HG03520 (cell line): ENCODE measurements around the gene SSNA1.
"Not testable (repeated sequence)": the region's sequence is repeated elsewhere in the genome, so short reads cannot be mapped to it uniquely, and the experiment has no call there.

ENCODE experiments used
- ATAC-seq: cut with Tn5 transposase; IDR thresholded peaks from one replicate; pipeline ENCODE4 v1.9.1; 2021; ENCODE audit warnings: mild to moderate bottlenecking, moderate library complexity; ENCODE audit not compliant: unreplicated experiment

The SSNA1 gene

GRCh38 chr9:137228968-137229896, 40.8 kb downstream of the SSNA1 start:
- ATAC-seq = no peak

GRCh38 chr9:137229903-137230704, 41.6 kb downstream of the SSNA1 start:
- ATAC-seq = no peak

DNA sequence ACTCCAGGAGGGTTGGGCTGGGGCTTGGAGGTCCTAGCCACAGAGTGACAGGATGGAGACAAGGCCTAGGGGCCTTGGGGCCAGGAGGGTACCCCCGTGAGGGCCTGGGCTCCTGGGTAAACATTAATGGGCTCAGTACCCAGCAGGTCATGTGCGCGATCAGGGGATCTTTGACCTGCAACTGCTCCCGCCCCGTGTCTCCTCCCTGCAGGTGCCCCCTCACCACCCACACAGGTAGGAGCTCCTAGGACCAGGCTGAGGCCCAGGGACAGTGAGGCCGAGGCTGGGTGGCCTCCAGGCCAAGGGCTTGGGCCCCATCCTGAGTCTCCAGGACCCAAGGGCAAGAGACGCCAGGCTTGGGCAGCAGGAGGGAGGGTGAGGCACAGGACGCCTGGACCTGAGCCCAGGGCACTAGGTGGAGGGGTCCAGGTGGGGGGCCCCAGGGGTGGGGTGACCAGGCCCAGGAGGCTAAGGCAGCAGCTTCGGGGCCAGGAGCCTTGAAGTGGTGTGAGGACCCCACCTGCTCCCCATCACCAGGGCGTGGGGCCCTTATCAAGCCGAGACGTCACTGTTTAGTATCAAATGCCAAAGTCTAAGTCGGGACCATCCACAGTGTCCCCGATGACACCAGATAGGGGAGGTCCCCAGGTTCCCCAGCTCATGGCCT, 42.4 kb downstream of the SSNA1 start, which contains the start of gene SLC34A3:
Gene SLC34A3 (plus strand): TSS at position 197 of the 667 bp plus-strand sequence. CDS start 802 bp downstream, outside the sequence.
- no peak for ATAC-seq

- no peak for ATAC-seq
These were observed 43.0 kb downstream of the SSNA1 start for GRCh38 chr9:137231372-137232039.

DNA sequence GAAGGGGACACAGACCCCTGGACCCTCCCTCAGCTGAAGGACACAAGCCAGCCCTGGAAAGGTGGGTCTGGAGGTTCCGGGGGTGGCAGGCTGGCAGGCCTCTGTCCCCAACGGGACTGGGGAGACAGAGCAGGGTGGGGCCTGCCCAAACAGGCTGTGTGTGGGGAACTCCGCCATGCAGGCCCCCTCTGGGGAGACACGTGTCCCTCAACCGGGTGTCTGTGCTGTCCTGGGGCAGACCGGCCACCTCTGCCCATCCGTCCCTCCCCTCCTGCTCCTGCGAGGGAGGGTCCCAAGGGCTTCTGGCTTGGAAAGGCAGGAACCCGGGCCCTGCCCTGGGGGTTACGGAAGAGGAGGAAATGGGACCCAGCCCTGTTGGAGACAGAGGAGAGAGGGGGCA, 43.6 kb downstream of the SSNA1 start:
- no peak for ATAC-seq

DNA sequence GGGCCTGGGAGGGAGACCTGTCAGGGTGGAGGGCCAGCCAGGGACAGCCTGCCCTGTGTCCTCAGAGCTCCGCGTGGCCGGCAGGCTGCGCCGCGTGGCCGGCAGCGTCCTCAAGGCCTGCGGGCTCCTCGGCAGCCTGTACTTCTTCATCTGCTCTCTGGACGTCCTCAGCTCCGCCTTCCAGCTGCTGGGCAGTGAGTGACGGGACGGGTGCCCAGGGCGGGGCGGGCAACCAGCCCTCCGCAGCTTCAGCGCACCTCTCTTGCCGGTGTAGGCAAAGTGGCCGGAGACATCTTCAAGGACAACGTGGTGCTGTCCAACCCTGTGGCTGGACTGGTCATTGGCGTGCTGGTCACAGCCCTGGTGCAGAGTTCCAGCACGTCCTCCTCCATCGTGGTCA, 44.0 kb downstream of the SSNA1 start:
- ATAC-seq = no peak

- ATAC-seq = no peak
These were observed 44.9 kb downstream of the SSNA1 start for GRCh38 chr9:137233143-137233980.

GRCh38 chr9:137234055-137234697, 45.7 kb downstream of the SSNA1 start:
- no peak for ATAC-seq

DNA sequence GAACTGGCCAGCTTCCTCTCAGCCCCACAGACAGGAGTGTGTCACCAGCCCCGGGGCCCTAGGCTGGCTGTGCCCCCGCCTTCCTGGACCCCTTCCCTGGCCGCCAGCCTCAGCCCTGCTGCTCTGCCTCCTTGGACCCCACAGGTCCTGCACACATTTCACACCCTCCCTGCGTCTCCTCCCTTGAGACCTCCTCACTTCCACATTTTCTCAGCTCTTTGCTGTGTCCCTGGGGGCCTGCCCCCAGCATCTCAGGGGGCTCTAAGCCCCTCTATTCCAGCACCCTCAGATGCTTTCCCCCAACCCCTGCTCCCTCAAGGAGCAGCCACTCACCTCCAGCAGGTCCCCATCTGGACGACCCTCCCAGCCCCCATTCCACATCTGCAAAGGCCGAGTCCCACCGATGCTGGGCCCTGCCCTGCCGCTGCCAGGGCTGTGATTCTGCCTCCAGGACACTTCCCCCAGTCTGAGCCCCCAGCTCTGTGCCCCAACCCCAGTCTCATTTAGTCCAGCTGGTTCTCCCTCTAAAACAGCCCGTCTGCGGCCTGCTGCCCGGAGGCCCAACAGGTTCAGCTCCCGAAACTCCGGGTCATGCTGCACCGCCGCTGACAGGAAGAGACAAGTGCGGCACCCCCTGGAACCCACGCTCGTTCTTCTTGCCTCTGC, 46.4 kb downstream of the SSNA1 start:
- no peak for ATAC-seq

DNA sequence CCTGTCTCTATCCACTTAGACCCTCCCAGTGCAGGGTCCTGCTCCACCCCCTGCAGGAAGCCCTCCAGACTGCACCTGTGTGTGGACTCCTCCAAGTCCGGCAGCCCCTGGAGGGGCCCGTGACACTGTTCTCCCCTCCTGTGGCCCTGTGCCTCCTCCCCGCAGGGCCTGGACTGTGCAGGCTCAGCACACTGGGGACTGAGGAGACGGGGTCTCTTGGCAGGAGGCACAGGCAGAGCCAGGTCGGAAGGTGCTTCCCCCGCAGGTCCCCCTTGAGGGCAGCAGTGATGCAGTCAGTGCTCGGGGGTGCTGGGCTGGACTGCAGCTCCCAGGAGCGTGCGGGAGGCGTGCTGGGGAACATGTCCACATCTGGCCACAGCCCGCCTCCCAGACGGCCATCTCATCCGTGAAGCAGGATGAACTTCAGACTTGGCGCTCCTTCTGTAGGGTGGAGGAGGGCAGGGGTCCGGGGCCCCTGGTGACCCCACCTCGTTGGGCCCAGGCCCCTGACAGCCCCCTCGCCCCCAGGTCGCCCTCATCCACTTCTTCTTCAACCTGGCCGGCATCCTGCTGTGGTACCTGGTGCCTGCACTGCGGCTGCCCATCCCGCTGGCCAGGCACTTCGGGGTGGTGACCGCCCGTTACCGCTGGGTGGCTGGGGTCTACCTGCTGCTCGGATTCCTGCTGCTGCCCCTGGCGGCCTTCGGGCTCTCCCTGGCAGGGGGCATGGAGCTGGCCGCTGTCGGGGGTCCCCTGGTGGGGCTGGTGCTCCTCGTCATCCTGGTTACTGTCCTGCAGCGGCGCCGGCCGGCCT, 47.2 kb downstream of the SSNA1 start:
- no peak for ATAC-seq

DNA sequence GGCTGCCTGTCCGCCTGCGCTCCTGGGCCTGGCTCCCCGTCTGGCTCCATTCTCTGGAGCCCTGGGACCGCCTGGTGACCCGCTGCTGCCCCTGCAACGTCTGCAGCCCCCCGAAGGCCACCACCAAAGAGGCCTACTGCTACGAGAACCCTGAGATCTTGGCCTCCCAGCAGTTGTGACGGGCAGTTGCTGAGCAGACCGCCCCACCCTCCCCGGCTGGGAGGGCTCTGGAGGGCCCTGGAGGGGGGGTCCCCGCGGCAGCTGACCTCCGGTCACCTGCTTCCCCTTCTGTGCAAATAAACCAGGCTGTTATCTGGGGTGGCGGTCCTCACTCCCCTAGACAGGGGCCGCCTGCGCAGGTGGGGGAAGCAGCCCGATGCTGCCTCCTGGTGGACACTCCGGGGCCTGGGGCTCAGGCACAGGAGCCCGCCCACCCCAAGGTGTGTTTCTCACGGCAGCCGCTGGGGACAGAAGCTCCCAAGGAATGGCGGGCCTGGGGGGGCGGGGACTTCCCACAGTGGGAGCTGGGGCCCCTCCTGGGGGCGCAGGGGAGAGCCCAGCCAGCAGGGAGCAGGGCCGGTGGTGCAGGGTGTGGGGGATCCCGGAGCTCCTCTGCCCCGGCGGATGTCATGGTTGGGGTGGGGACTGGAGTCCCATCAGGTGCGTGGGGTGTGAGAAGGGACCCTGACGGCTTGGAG, 47.9 kb downstream of the SSNA1 start:
- ATAC-seq = peak; percentile 23

DNA sequence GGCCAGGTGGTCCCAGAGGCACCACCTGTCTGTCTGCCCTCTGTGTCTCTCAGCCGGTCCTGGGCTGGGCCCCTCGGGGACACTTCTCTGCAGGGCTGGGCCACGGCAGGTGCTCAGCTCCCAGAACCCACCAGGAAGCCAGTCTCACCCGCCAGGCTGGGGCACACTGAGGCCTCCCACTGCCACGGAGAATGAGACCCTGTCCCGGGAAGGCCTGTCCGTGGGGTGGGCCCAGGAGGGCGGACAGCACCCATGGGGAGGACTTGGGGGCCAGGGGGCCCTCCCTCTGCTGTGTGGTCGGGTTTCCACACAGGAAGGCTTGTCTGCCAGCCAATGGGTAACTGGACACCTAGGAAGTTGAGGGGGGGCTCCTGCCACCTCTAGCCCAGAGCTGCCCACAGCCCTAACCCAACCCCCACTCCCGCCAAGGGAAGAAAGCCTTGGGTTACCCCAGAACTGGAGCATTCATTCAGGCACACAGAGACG, 48.5 kb downstream of the SSNA1 start:
- no peak for ATAC-seq

GRCh38 chr9:137237759-137238726, 49.6 kb downstream of the SSNA1 start:
- ATAC-seq = no peak

DNA sequence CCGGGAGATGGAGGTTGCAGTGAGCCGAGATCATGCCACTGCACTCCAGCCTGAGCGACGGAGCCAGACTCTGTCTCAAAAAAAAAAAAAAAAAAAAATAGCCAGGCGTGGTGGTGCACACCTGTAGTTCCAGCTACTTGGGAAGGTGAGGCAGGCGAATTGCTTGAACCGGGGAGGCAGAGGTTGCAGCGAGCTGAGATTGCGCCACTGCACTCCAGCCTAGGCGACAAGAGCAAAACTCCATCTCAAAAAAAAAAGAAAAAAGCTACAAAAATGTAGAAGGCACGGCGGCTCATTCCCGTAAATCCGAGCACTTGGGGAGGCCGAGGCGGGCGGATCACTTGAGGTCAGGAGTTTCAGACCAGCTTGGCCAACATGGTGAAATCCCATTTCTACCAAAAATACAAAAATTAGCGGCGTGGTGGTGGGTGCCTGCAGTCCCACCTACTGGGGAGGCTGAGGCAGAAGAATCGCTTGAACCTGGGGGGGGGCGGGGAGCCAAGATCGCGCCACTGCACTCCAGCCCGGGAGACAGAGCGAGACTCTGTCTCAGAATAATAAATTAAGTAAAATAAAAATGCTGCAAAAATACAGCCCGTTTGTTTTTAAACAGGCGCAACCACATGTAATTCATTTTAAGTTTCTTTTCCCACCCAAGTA, 51.2 kb downstream of the SSNA1 start:
- not testable (repeated sequence) for ATAC-seq
